ENCODE measurements around the gene RASSF6.
"Not testable (repeated sequence)": the region's sequence is repeated elsewhere in the genome, so short reads cannot be mapped to it uniquely, and the experiment has no call there.

DNA sequence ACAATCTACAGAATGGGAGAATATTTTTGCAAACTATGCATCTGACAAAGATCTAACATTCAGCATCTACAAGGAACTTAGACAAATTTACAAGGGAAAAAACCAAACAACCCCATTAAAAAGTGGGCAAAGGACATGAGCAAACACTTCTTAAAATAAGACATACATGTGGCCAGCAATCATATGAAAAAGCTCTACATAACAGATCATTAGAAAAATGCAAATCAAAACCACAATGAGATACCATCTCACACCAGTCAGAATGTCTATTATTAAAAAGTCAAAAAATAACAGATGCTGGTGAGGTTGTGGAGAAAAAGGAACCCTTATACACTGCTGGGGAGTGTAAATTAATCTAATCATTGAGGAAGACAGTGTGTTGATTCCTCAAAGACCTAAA is 23.1 kb downstream of the RASSF6 start:
- TF ChIP-seq POLR2A (IDR thresholded peaks at IDR 0.05): not testable (repeated sequence)
- TF ChIP-seq, protein P1, sequence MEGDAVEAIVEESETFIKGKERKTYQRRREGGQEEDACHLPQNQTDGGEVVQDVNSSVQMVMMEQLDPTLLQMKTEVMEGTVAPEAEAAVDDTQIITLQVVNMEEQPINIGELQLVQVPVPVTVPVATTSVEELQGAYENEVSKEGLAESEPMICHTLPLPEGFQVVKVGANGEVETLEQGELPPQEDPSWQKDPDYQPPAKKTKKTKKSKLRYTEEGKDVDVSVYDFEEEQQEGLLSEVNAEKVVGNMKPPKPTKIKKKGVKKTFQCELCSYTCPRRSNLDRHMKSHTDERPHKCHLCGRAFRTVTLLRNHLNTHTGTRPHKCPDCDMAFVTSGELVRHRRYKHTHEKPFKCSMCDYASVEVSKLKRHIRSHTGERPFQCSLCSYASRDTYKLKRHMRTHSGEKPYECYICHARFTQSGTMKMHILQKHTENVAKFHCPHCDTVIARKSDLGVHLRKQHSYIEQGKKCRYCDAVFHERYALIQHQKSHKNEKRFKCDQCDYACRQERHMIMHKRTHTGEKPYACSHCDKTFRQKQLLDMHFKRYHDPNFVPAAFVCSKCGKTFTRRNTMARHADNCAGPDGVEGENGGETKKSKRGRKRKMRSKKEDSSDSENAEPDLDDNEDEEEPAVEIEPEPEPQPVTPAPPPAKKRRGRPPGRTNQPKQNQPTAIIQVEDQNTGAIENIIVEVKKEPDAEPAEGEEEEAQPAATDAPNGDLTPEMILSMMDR (IDR thresholded peaks at IDR 0.05): not testable (repeated sequence)
